Suprapubic skin (tissue), 4 donors: Measurements from ENCODE around the gene ADK.

Experiments
- CTCF ChIP-seq, 2 donors: fragments of 200-600 bp in 1 of 2; fragments of 450-650 bp in 1 of 2; sonication (generic) in 1 of 2; IDR thresholded peaks; one replicate each; pipeline ENCODE4 v1.5.1; 2016 to 2019; ENCODE audit warnings: antibody characterized with exemption in 2 of 2, mild to moderate bottlenecking in 1 of 2, moderate library complexity in 1 of 2
- EP300 ChIP-seq: sonication (generic); formaldehyde crosslinking; IDR thresholded peaks from one replicate; pipeline ENCODE4 v1.6.1; 2017; ENCODE audit warnings: antibody characterized with exemption
- POLR2A ChIP-seq, 2 donors: fragments of 450-650 bp; IDR thresholded peaks; one replicate each; pipeline ENCODE4 v1.6.1; 2017; ENCODE audit warnings: antibody characterized with exemption in 2 of 2, mild to moderate bottlenecking in 2 of 2, moderate library complexity in 2 of 2
- POLR2AphosphoS5 ChIP-seq, 3 donors: sonication (generic); formaldehyde crosslinking; IDR thresholded peaks; one replicate each; pipeline ENCODE4 v1.6.1; 2017; ENCODE audit warnings: antibody characterized with exemption in 3 of 3

GRCh38 chr10:74575912-74576311, 424.9 kb downstream of the ADK start:
- TF ChIP-seq EP300 (no peak), CTCF (IDR thresholded peaks at IDR 0.05) (no peak), POLR2A (IDR thresholded peaks at IDR 0.05) (no peak), POLR2AphosphoS5 (IDR thresholded peaks at IDR 0.05) (no peak)
